NT2/D1 (cell line): ENCODE results near the gene SAE1.

Experiments used
- SUZ12 ChIP-seq: IDR thresholded peaks from 2 replicates; pipeline ENCODE4 v1.6.1; 2011; ENCODE audit not compliant: insufficient read length, insufficient read depth; ENCODE audit errors: extremely low read depth
- YY1 ChIP-seq: IDR thresholded peaks from 2 replicates; pipeline ENCODE4 v1.6.1; 2011; ENCODE audit not compliant: insufficient read length, insufficient read depth
- ZNF274 ChIP-seq: IDR thresholded peaks from 2 replicates; pipeline ENCODE4 v1.6.1; 2011; ENCODE audit warnings: mild to moderate bottlenecking, low read depth, low read length

- TF ChIP-seq SUZ12 = no peak
- TF ChIP-seq ZNF274 = no peak
- TF ChIP-seq YY1 = no peak
Observed at GRCh38 chr19:47096721-47097120, 33.9 kb upstream of the SAE1 start.
